Vagina (tissue), 2 donors: ENCODE data around the gene DENND1A.

Experiments used
- CTCF ChIP-seq, 3 experiments: fragments of 450-650 bp in 2 of 3; fragments of 200-600 bp in 1 of 3; sonication (generic) in 1 of 3; IDR thresholded peaks; one replicate each; pipeline ENCODE4 v1.5.1; 2017 to 2019; ENCODE audit warnings: antibody characterized with exemption in 3 of 3, mild to moderate bottlenecking in 2 of 3, moderate library complexity in 2 of 3
- POLR2A ChIP-seq, 2 donors: fragments of 450-650 bp; IDR thresholded peaks; one replicate each; pipeline ENCODE4 v1.6.1; 2017; ENCODE audit warnings: antibody characterized with exemption in 2 of 2, mild to moderate bottlenecking in 2 of 2, moderate library complexity in 2 of 2
- POLR2AphosphoS5 ChIP-seq, 2 donors: sonication (generic); formaldehyde crosslinking; IDR thresholded peaks; one replicate each; pipeline ENCODE4 v1.9.0; 2017; ENCODE audit warnings: antibody characterized with exemption in 2 of 2, mild to moderate bottlenecking in 2 of 2, low read depth in 1 of 2; ENCODE audit not compliant: insufficient read depth in 1 of 2

- TF ChIP-seq CTCF (IDR thresholded peaks at IDR 0.05) (no peak), POLR2A (IDR thresholded peaks at IDR 0.05) (no peak), POLR2AphosphoS5 (IDR thresholded peaks at IDR 0.05; ENCODE audit: insufficient read depth in 1 of 2, low read depth in 1 of 2) (no peak)
These were observed 387.3 kb downstream of the DENND1A start for GRCh38 chr9:123542435-123543225.
